T-helper 1 cell treated with Interleukin-12 subunit alpha and Interleukin-12 subunit beta and Interleukin-4 antibody, amounts not matched to agents 30 μg/mL and 1 μg/mL, for 36 hours (primary cell): Measurements from ENCODE around the gene AURKAIP1.
A peak's percentile ranks its signal among the peaks of the same experiment; 100 is the strongest.

Source experiments
- H3K27ac Mint-ChIP-seq: one replicate; pipeline ENCODE4 v1.8.0; 2021; ENCODE audit warnings: mild to moderate bottlenecking, mixed read lengths
- H3K27me3 Mint-ChIP-seq: one replicate; pipeline ENCODE4 v1.8.0; 2021; ENCODE audit warnings: low read depth, mixed read lengths
- H3K36me3 Mint-ChIP-seq: one replicate; pipeline ENCODE4 v1.8.0; 2021; ENCODE audit warnings: low read depth, mixed read lengths
- H3K4me1 Mint-ChIP-seq: one replicate; pipeline ENCODE4 v1.8.0; 2021; ENCODE audit warnings: low read depth, mixed read lengths
- H3K4me3 Mint-ChIP-seq: one replicate; pipeline ENCODE4 v1.8.0; 2021; ENCODE audit warnings: mild to moderate bottlenecking, moderate library complexity, mixed read lengths
- H3K9me3 Mint-ChIP-seq: one replicate; pipeline ENCODE4 v1.8.0; 2021; ENCODE audit warnings: mixed read lengths

Gene AURKAIP1

GRCh38 chr1:1366699-1367066 lies 8.3 kb downstream of the AURKAIP1 start:
- H3K4me1 Mint-ChIP-seq, result peaks cover 3% of the 10 kb centered on the region
- H3K27ac Mint-ChIP-seq, result no peak overlapping the region
- H3K27me3 Mint-ChIP-seq, result peaks cover 5% of the 10 kb centered on the region
- H3K9me3 Mint-ChIP-seq, result no peaks in the 10 kb centered on the region
- H3K4me3 Mint-ChIP-seq, result no peak overlapping the region
- H3K36me3 Mint-ChIP-seq, result no peaks in the 10 kb centered on the region

GRCh38 chr1:1365875-1366698 lies 8.9 kb downstream of the AURKAIP1 start:
- Mint-ChIP-seq H3K27ac (no peak overlapping the region), H3K27me3 (peaks cover 5% of the 10 kb centered on the region), H3K36me3 (no peaks in the 10 kb centered on the region), H3K9me3 (no peaks in the 10 kb centered on the region), H3K4me3 (no peak overlapping the region), H3K4me1 (no peaks in the 10 kb centered on the region)

- H3K27ac Mint-ChIP-seq, result no peak overlapping the region
- H3K27me3 Mint-ChIP-seq, result peaks cover 8% of the 10 kb centered on the region
- H3K36me3 Mint-ChIP-seq, result no peaks in the 10 kb centered on the region
- no peaks in the 10 kb centered on the region for H3K9me3 Mint-ChIP-seq
- peaks cover 4% of the 10 kb centered on the region for H3K4me1 Mint-ChIP-seq
- H3K4me3 Mint-ChIP-seq, result no peak overlapping the region
Observed at GRCh38 chr1:1364266-1364665, 10.7 kb downstream of the AURKAIP1 start.

GRCh38 chr1:1361982-1362423 lies 13.0 kb downstream of the AURKAIP1 start:
- no peak overlapping the region for H3K27ac Mint-ChIP-seq
- no peaks in the 10 kb centered on the region for H3K36me3 Mint-ChIP-seq
- H3K4me1 Mint-ChIP-seq, result peaks cover 6% of the 10 kb centered on the region
- H3K4me3 Mint-ChIP-seq, result no peak overlapping the region
- peaks cover 10% of the 10 kb centered on the region for H3K27me3 Mint-ChIP-seq
- H3K9me3 Mint-ChIP-seq, result no peaks in the 10 kb centered on the region

GRCh38 chr1:1361233-1361981 lies 13.6 kb downstream of the AURKAIP1 start:
- Mint-ChIP-seq H3K27ac (no peak overlapping the region), H3K4me3 (no peak overlapping the region), H3K27me3 (peaks cover 10% of the 10 kb centered on the region)

GRCh38 chr1:1360506-1361169 lies 14.4 kb downstream of the AURKAIP1 start:
- H3K27ac Mint-ChIP-seq, result no peak overlapping the region
- H3K9me3 Mint-ChIP-seq, result no peaks in the 10 kb centered on the region
- peaks cover 6% of the 10 kb centered on the region for H3K4me1 Mint-ChIP-seq
- H3K36me3 Mint-ChIP-seq, result no peaks in the 10 kb centered on the region
- H3K27me3 Mint-ChIP-seq, result peaks cover 10% of the 10 kb centered on the region
- no peak overlapping the region for H3K4me3 Mint-ChIP-seq

More at GRCh38 chr1:1361233-1361981, 13.6 kb downstream of the AURKAIP1 start:
- H3K4me1 Mint-ChIP-seq, result peaks cover 6% of the 10 kb centered on the region
- H3K9me3 Mint-ChIP-seq, result no peaks in the 10 kb centered on the region
- H3K36me3 Mint-ChIP-seq, result no peaks in the 10 kb centered on the region

- no peak overlapping the region for H3K4me3 Mint-ChIP-seq
Observed at GRCh38 chr1:1359664-1360468, 15.1 kb downstream of the AURKAIP1 start.

GRCh38 chr1:1359308-1359663 lies 15.7 kb downstream of the AURKAIP1 start:
- Mint-ChIP-seq H3K27ac (no peak overlapping the region), H3K36me3 (no peaks in the 10 kb centered on the region), H3K9me3 (no peaks in the 10 kb centered on the region), H3K4me3 (no peak overlapping the region), H3K27me3 (peaks cover 12% of the 10 kb centered on the region), H3K4me1 (peaks cover 6% of the 10 kb centered on the region)

More at GRCh38 chr1:1359664-1360468, 15.1 kb downstream of the AURKAIP1 start:
- H3K27ac Mint-ChIP-seq, result peak overlapping the region; percentile 15
- peaks cover 10% of the 10 kb centered on the region for H3K27me3 Mint-ChIP-seq
- H3K36me3 Mint-ChIP-seq, result no peaks in the 10 kb centered on the region
- no peaks in the 10 kb centered on the region for H3K9me3 Mint-ChIP-seq
- peaks cover 6% of the 10 kb centered on the region for H3K4me1 Mint-ChIP-seq

- peaks cover 6% of the 10 kb centered on the region for H3K4me1 Mint-ChIP-seq
- no peaks in the 10 kb centered on the region for H3K36me3 Mint-ChIP-seq
- no peak within 1 kb of the TSS for H3K27ac Mint-ChIP-seq
- H3K9me3 Mint-ChIP-seq, result no peaks in the 10 kb centered on the region
- H3K27me3 Mint-ChIP-seq, result peaks cover 18% of the 10 kb centered on the region
- H3K4me3 Mint-ChIP-seq, result no peak within 1 kb of the TSS
Observed at GRCh38 chr1:1358433-1359271, 16.4 kb downstream of the AURKAIP1 start, which contains the start of gene MXRA8. MXRA8 (minus strand) TSS chr1:1358555; CDS start chr1:1358504, 51 bp downstream.

GRCh38 chr1:1357871-1358432 lies 17.1 kb downstream of the AURKAIP1 start:
- peaks cover 6% of the 10 kb centered on the region for H3K4me1 Mint-ChIP-seq
- no peak overlapping the region for H3K4me3 Mint-ChIP-seq
- no peaks in the 10 kb centered on the region for H3K36me3 Mint-ChIP-seq
- H3K27ac Mint-ChIP-seq, result no peak overlapping the region
- H3K27me3 Mint-ChIP-seq, result peaks cover 24% of the 10 kb centered on the region
- no peaks in the 10 kb centered on the region for H3K9me3 Mint-ChIP-seq

GRCh38 chr1:1356796-1357401 lies 18.1 kb downstream of the AURKAIP1 start:
- H3K27me3 Mint-ChIP-seq, result peaks cover 30% of the 10 kb centered on the region
- no peak overlapping the region for H3K27ac Mint-ChIP-seq
- H3K36me3 Mint-ChIP-seq, result no peaks in the 10 kb centered on the region
- no peak overlapping the region for H3K4me3 Mint-ChIP-seq
- peaks cover 11% of the 10 kb centered on the region for H3K4me1 Mint-ChIP-seq
- H3K9me3 Mint-ChIP-seq, result no peaks in the 10 kb centered on the region

GRCh38 chr1:1356166-1356795 lies 18.7 kb downstream of the AURKAIP1 start:
- Mint-ChIP-seq H3K27me3 (peaks cover 28% of the 10 kb centered on the region), H3K36me3 (no peaks in the 10 kb centered on the region), H3K4me3 (no peak overlapping the region), H3K4me1 (peaks cover 11% of the 10 kb centered on the region), H3K9me3 (no peaks in the 10 kb centered on the region), H3K27ac (no peak overlapping the region)
